ENCODE data around the gene LINGO3. TPM values are rescaled to one million over a fixed set of nuclear protein-coding genes. Genes with fewer than 3 reads are reported as not detected.
A peak's percentile ranks its signal among the peaks of the same experiment; 100 is the strongest.

Gene LINGO3
- total RNA-seq, 2 donors from 2014 or later, result 0.58 TPM; not detected in 1

GRCh38 chr19:2330632-2331284 is 22.8 kb upstream of the LINGO3 start:
- Histone ChIP-seq H3K36me3 (no peaks in the 10 kb centered on the region), H3K4me1 (peaks cover 24% of the 10 kb centered on the region), H3K4me3 (peak overlapping the region; percentile 12), H3K9ac (ENCODE audit: low read depth in 2 of 2, low read length in 2 of 2) (peak overlapping the region; percentile 61 to 98), H3K9me3 (no peaks in the 10 kb centered on the region), H3K27ac (peak overlapping the region; percentile 92), H3K27me3 (no peaks in the 10 kb centered on the region)
- peak; percentile 96 for DNase-seq
- no peak for TF ChIP-seq CTCF (IDR thresholded peaks at IDR 0.05)
- intact Hi-C loops (cut with DNase I), result loop anchor here (5.0 kb wide), 1 partner anchor 62 kb away; no protein-coding TSS in a partner anchor

GRCh38 chr19:2330255-2330631 is 22.3 kb upstream of the LINGO3 start:
- peaks cover 24% of the 10 kb centered on the region for H3K4me1 ChIP-seq
- peak overlapping the region; percentile 92 for H3K27ac ChIP-seq
- intact Hi-C loops (cut with DNase I), result loop anchor here (5.0 kb wide), 1 partner anchor 62 kb away; no protein-coding TSS in a partner anchor
- no peak for TF ChIP-seq CTCF (IDR thresholded peaks at IDR 0.05)
- no peaks in the 10 kb centered on the region for H3K36me3 ChIP-seq
- DNase-seq, result peak; percentile 32
- H3K9ac ChIP-seq (ENCODE audit: low read depth in 2 of 2, low read length in 2 of 2), result peak overlapping the region; percentile 61 to 98
- H3K4me3 ChIP-seq, result peak overlapping the region; percentile 12
- H3K9me3 ChIP-seq, result no peaks in the 10 kb centered on the region
- H3K27me3 ChIP-seq, result no peaks in the 10 kb centered on the region

- H3K4me3 ChIP-seq, result peak overlapping the region; percentile 91
- no peak for TF ChIP-seq CTCF (IDR thresholded peaks at IDR 0.05)
- H3K9ac ChIP-seq (ENCODE audit: low read depth in 2 of 2, low read length in 2 of 2), result peak overlapping the region; percentile 86 to 98
- DNase-seq, result peak; percentile 36
- H3K9me3 ChIP-seq, result no peaks in the 10 kb centered on the region
- no peaks in the 10 kb centered on the region for H3K27me3 ChIP-seq
- H3K27ac ChIP-seq, result peak overlapping the region; percentile 92
- H3K4me1 ChIP-seq, result peaks cover 24% of the 10 kb centered on the region
- intact Hi-C loops (cut with DNase I), result no loop called here
- H3K36me3 ChIP-seq, result no peaks in the 10 kb centered on the region
These were observed 21.6 kb upstream of the LINGO3 start for GRCh38 chr19:2329501-2329916.

GRCh38 chr19:2329149-2329478 is 21.2 kb upstream of the LINGO3 start:
- intact Hi-C loops (cut with DNase I), result no loop called here
- no peak for DNase-seq
- peak overlapping the region; percentile 91 for H3K4me3 ChIP-seq
- H3K9me3 ChIP-seq, result no peaks in the 10 kb centered on the region
- no peak for TF ChIP-seq CTCF (IDR thresholded peaks at IDR 0.05)
- peak overlapping the region; percentile 86 to 98 for H3K9ac ChIP-seq (ENCODE audit: low read depth in 2 of 2, low read length in 2 of 2)
- H3K27me3 ChIP-seq, result no peaks in the 10 kb centered on the region
- peaks cover 24% of the 10 kb centered on the region for H3K4me1 ChIP-seq
- H3K27ac ChIP-seq, result peak overlapping the region; percentile 92
- H3K36me3 ChIP-seq, result no peaks in the 10 kb centered on the region

GRCh38 chr19:2328401-2329148 is 20.6 kb upstream of the LINGO3 start, which contains the start of the genes LSM7 and SPPL2B:
Gene LSM7, minus strand, starts transcription at chr19:2328586. Its CDS starts 20 bp downstream, at chr19:2328566.
Gene SPPL2B, plus strand, starts transcription at chr19:2328684. Its CDS starts 26 bp downstream, at chr19:2328710.
- peak within 1 kb of the TSS; percentile 91 for H3K4me3 ChIP-seq
- no peaks in the 10 kb centered on the region for H3K9me3 ChIP-seq
- H3K36me3 ChIP-seq, result no peaks in the 10 kb centered on the region
- H3K9ac ChIP-seq (ENCODE audit: low read depth in 2 of 2, low read length in 2 of 2), result peak within 1 kb of the TSS; percentile 86 to 98
- DNase-seq, result peak; percentile 92
- intact Hi-C loops (cut with DNase I), result no loop called here
- H3K27me3 ChIP-seq, result no peaks in the 10 kb centered on the region
- no peak for TF ChIP-seq CTCF (IDR thresholded peaks at IDR 0.05)
- H3K27ac ChIP-seq, result peak within 1 kb of the TSS; percentile 92
- peaks cover 19% of the 10 kb centered on the region for H3K4me1 ChIP-seq

All from colonic mucosa (tissue), 4 donors.